HG02938 (cell line): ENCODE data around the gene NKPD1.

Experiments used
- ATAC-seq: cut with Tn5 transposase; IDR thresholded peaks from one replicate; pipeline ENCODE4 v1.9.1; 2021; ENCODE audit warnings: mild to moderate bottlenecking, moderate library complexity; ENCODE audit not compliant: unreplicated experiment

The NKPD1 gene

DNA sequence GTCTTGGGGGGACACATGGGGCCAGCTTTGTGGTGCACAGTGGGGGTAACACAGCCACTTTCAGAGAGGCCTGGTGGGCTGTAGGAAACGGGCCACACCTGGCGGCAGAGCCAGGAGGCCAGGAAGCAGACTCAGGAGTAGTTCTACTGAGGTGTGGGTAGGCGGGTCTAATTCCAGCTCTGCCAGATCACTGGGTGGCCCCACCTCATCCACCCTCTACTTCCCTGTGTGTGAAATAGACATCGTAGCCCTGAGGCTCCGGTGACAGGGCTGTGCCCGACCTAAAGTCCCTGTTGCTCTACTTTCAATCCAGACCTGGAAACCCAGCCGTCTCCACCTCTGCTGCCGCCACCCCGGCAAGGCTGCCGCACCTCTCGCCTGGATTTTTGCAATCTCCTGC is 4.0 kb downstream of the NKPD1 start:
- no peak for ATAC-seq

DNA sequence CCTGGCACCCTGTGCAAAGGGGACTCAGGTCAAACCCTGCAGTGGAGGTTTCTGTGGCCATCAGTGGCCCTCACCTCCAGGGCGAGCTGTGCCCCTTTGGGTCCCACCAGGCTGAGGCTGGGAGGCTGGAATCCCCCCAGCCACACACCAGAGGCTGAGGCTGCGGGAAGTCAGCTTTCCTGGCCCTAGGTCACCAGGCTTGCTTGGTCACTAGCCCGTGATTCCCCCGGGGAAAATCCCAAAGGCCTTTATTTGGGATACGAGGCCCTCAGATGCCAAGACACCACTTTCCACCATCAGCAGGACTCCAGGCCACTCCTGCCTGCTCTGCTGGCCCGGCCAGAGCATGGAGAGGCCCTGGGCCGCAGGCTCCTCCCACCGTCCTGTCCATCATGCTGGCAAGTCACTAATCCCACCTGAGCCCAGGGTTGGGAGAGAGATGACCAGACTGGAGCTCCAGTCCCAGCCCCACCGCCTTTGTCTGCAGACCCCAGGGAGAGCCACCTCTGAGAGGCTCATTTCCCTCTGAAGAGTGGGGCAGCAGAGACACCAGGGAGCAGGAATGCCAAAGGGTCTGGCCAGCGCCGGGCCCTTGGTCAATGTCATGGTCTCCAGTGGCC is 4.7 kb downstream of the NKPD1 start:
- no peak for ATAC-seq

DNA sequence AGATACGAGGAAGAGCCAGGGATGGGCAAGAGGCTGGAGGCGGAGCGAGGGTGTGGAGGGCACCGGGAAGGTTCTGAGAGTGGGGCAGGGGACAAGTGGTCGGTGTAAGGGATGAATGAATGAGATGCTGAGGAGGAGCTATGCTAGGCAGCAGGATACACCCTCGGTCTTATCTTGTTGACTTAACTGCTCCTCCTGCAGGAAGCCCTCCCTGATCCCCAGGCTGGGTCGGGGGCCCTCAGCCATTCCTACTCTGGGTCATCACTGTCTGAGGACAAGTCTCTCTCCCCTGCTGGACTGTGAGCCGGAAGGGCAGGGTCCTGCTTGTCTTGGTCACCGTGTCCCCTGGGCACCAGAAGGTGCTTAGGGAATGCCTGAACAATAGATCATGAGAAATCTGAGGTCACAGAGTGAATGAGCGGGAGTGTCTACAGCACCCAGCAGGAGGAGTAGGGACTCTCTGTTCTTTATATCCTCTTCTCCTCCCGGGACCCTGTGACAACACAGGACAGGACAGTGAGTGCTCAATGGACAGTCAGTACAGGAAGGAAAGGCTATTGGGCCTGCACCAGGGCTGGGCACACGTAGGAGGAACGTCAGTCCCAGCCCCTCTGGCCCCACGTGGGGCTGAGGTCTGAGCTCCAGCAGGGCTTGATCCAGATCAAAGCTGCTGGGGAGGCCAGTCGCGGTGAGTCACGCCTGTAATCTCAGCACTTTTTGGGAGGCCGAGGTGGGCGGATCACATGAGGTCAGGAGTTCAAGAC is 6.5 kb downstream of the NKPD1 start:
- no peak for ATAC-seq

DNA sequence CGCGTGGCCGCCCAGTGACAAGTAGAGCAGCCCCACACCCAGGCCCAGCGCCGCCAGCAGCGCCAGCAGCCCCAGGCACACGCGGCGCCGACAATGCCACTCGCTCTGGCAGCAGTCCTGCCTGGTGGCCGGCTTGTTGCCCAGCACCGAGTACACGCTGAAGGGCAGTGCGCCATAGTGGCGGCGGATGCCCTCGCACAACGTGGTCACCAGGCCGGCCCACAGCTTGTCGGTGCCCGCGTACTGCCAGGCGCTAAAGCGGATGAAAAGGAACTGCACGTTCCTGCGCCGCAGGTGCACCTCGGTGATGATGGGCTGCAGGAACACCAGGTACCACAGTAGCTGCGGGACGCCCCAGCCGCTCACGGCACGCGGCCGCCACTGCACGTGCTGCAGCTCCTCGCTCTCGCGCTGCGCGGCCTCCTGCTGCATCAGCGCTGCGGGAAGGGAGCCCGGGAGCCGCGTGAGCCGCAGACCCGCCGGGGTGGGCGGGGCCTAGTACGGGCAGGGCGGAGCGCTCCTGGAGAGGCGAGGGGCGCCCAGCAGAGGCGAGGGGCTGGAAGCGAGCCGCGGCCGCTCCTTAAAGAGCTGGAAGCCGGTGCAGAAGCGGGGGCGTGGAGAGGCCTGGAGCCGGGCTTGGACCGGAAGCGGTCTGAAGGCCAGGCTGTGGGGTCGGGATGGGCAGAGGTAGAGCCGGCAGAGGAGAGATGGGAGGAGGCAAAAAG is 7.3 kb downstream of the NKPD1 start:
- ATAC-seq, result no peak

DNA sequence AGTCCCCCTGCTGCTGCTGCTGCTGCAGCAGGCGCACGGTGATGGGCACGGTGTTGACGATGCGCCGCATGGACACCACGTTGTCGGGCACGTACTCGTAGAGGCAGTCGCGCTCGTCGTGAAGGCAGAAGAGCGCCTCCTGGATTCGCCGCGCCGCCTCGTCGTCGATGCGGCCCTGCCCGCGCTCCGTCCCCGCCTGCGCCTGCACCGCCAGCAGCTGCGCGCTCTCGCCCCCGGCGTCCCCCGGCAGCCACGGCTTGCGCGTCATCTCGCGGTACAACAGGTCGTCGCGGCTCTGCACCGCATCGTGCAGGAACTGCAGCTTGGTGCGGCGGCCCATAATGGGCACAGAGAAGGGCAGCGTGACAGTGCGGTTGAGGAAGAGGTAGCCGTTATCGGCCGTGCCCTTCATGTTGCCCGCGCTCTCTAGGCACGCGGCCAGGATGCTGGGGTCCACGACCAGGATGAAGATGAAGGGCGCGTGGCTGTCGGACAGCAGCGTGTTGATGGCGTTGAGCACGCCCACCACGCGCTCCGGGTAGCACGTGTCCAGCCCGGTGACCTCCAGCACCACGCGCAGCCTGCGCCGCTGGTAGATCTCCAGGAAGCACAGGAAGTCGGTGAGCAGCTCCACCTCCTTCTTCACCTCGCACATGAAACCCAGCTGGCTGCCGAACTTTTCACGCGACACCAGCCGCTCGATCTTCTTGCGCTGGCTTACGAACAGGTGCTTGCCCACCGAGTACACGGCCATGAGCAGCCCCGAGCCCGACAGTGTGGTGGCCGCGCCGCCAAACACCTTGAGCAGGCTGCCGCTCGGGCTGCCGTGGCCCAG is 8.1 kb downstream of the NKPD1 start:
- ATAC-seq, result no peak

GRCh38 chr19:45151821-45152503 is 8.8 kb downstream of the NKPD1 start:
- no peak for ATAC-seq

DNA sequence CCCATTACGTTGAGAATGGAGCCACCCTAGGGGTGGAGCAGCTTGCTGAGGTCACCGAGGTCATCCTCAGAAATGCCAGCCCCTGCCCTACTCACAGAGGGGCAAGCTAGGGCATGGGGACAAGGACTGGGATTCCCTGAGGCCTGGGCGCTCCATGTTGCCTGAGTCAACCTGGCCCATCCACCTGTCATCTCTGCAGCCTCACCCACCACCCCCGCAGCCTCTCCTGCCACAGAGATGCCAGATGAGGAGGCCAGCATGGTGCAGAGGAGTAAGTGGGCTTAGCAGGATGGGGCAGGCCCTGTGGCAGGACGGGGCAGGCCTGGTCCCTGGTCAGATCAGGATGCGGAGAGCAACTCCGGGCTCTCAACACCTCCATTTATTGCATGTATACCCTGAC is 9.5 kb downstream of the NKPD1 start:
- ATAC-seq, result no peak

- no peak for ATAC-seq
Observed at GRCh38 chr19:45150751-45151281, 10.0 kb downstream of the NKPD1 start.

DNA sequence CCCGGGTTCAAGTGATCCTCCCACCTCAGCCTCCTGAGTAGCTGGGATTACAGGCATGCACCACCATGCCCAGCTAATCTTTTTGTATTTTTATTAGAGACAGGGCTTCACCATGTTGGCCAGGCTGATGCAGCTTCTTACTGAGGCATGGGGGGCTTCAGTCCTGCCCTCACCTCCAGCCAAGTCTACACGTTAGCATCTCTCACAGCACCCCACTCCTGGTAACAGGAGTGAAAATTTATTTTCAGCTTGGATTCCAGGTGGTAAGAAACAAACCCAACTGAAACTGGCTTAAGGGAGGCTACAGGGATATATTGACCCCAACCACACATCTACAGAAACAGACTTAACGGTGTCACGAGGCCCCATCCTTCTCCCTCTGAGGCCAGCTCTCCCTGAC is 10.6 kb downstream of the NKPD1 start:
- ATAC-seq, result no peak

- ATAC-seq, result no peak
Observed at GRCh38 chr19:45149129-45149528, 11.7 kb downstream of the NKPD1 start.

- no peak for ATAC-seq
Observed at GRCh38 chr19:45147835-45148676, 12.7 kb downstream of the NKPD1 start.

GRCh38 chr19:45146741-45147205 is 14.0 kb downstream of the NKPD1 start:
- ATAC-seq, result no peak

GRCh38 chr19:45146251-45146650 is 14.5 kb downstream of the NKPD1 start:
- ATAC-seq, result no peak

DNA sequence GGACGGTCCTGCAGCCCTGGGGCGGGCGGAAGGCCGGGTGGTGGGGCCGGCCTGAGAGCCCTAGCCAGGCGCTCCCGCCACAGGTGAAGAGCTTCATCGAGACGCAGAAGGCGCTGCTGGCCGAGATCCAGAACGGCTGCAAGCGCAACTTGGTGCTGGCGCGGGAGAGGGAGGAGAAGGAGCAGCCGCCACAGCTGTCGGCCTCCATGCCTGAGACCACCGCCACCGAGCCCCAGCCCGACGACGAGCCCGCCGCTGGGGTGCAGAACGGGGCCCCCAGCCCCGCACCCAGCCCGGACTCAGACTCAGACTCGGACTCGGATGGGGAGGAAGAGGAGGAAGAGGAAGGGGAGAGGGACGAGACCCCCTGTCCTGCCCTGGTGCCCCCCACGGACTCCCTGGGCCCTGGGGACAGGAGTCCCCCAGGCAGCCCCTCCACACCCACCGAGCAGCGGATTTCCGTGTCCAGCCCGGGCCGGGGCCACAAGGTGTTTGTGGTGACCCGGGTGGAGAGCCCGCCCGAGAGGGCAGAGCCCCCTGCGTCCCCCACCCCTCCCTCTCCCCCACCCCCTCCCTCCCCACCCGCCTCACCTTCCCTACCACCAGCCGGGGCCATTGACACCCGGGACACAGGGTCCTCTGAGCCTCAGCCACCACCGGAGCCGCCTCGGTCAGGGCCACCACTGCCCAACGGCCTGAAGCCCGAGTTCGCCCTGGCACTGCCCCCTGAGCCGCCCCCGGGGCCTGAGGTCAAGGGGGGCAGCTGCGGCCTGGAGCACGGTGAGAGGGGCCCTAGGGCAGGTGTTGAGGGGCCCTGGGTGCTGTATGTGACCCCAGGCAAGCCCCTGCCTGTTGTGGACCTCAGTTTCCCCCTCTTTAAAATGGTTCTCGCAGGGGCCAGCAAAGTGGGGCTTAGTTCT is 15.3 kb downstream of the NKPD1 start:
- ATAC-seq, result no peak

GRCh38 chr19:45144431-45145269 is 16.1 kb downstream of the NKPD1 start:
- no peak for ATAC-seq

- ATAC-seq, result no peak
Observed at GRCh38 chr19:45142726-45143110, 18.1 kb downstream of the NKPD1 start.

DNA sequence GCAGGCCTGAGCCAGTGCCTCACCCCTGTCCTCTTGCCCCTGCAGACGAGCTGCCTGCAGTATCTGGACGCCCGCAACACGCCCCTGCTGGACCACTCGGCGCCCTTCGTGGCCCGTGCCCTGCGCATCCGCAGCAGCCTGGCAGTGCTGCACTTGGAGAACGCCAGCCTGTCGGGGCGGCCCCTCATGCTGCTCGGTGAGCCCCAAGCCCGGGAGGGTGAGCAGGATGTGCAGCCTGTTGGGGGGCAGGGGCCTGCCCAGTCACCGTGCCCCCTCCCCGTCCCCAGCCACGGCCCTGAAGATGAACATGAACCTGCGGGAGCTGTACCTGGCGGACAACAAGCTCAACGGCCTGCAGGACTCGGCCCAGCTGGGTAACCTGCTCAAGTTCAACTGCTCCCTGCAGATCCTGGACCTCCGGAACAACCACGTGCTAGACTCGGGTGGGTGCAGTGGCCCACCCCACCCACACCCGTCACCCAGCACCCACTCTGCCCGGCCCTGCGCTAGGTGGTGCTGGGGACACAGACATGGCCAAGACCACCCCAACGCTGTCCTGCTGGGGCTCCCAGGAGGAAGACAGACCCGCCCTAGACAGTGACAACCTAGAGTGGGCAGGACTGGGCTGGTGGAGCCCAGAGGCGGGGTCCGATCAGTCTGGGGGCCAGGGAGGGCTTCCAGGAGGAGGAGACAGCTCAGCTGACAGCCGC is 18.6 kb downstream of the NKPD1 start:
- no peak for ATAC-seq
